ENCODE results near the gene TDRD7.

- TF ChIP-seq CTCF (IDR thresholded peaks at IDR 0.05) (no peak), POLR2AphosphoS5 (IDR thresholded peaks at IDR 0.05) (no peak)
Measured at GRCh38 chr9:97413462-97413861, 1.6 kb downstream of the TDRD7 start.

Measured in prostate gland (tissue), 2 donors.